Caco-2 (cell line): ENCODE results near the gene SCAP. TPM values are rescaled to one million over a fixed set of nuclear protein-coding genes. Genes with fewer than 3 reads are reported as not detected.

Experiments used
- BruUV-seq: library from RNA; stranded (reverse); fragments of 400-500 nt; replicated peaks from 2 replicates; lab custom pipeline; 2021; lab: Mats Ljungman, UMichigan
- CTCF ChIA-PET: fragments of 300-600 bp; sonication (Branson Sonifier 250); formaldehyde crosslinking; loops from one replicate; lab custom pipeline; 2022; ENCODE audit warnings: antibody characterized with exemption; lab: Charles Lee
- POLR2A ChIA-PET: fragments of 300-600 bp; sonication (Branson Sonifier 250); formaldehyde crosslinking; loops from one replicate; lab custom pipeline; 2022; ENCODE audit warnings: antibody characterized with exemption; lab: Charles Lee
- DNase-seq, 2 experiments: peaks; one replicate each; pipeline versions ENCODE4 v3.0.0 to v3.0.0-alpha.2; 2020 to 2022
- H3K27me3 ChIP-seq: replicated peaks from 2 replicates; pipeline ENCODE4 v1.6.0; 2011; ENCODE audit warnings: low read length; ENCODE audit not compliant: control insufficient read depth, insufficient read depth
- H3K36me3 ChIP-seq: 2 replicates; pipeline ENCODE4 v1.5.1; 2011; ENCODE audit warnings: low read length; ENCODE audit not compliant: control insufficient read depth, insufficient read depth
- H3K4me1 ChIP-seq: fragments of 250-450 bp; sonication (Bioruptor Pico); 2 replicates; pipeline ENCODE4 v1.5.1; 2020; ENCODE audit warnings: mild to moderate bottlenecking
- H3K4me3 ChIP-seq: 2 replicates; pipeline ENCODE4 v1.5.1; 2011; ENCODE audit warnings: low read depth, mild to moderate bottlenecking, control low read depth, low read length
- H3K9me3 ChIP-seq: fragments of 250-450 bp; sonication (Bioruptor Pico); 2 replicates; pipeline ENCODE4 v1.5.1; 2020; ENCODE audit warnings: mild to moderate bottlenecking, moderate library complexity
- H3K27ac Mint-ChIP-seq: one replicate; pipeline ENCODE4 v1.8.0; 2022; ENCODE audit warnings: mixed read lengths; ENCODE audit not compliant: unreplicated experiment
- H3K27me3 Mint-ChIP-seq: one replicate; pipeline ENCODE4 v1.8.0; 2022; ENCODE audit warnings: mixed read lengths; ENCODE audit not compliant: insufficient read depth, unreplicated experiment
- H3K36me3 Mint-ChIP-seq: one replicate; pipeline ENCODE4 v1.8.0; 2022; ENCODE audit warnings: mild to moderate bottlenecking, mixed read lengths; ENCODE audit not compliant: insufficient read depth, unreplicated experiment
- H3K4me1 Mint-ChIP-seq: one replicate; pipeline ENCODE4 v1.8.0; 2022; ENCODE audit warnings: low read depth, mixed read lengths; ENCODE audit not compliant: unreplicated experiment
- H3K4me3 Mint-ChIP-seq: one replicate; pipeline ENCODE4 v1.8.0; 2022; ENCODE audit warnings: mild to moderate bottlenecking, moderate library complexity, mixed read lengths; ENCODE audit not compliant: unreplicated experiment
- H3K9me3 Mint-ChIP-seq: one replicate; pipeline ENCODE4 v1.8.0; 2022; ENCODE audit warnings: mixed read lengths; ENCODE audit not compliant: unreplicated experiment
- intact Hi-C: fragments of 100-400 bp; cut with micrococcal nuclease; formaldehyde crosslinking; loops from one replicate; pipeline ENCODE4 v1.10.0; 2022; ENCODE audit not compliant: unreplicated experiment
- total RNA-seq: library from RNA; stranded (reverse); gene quantifications from 2 replicates; pipeline ENCODE4 v1.2.3, GENCODE V29; 2022
- TF ChIP-seq, protein P1 (sequence below), 2 experiments: fragments of 200-600 bp in 1 of 2; IDR thresholded peaks; 1 replicate in 1 of 2; 2 replicates in 1 of 2; pipeline versions ENCODE4 v1.5.1 to v1.8.0; 2011 to 2022; ENCODE audit warnings: antibody characterized with exemption in 1 of 2, control low read depth in 1 of 2, inconsistent platforms in 1 of 2, low read depth in 1 of 2, low read length in 1 of 2, mild to moderate bottlenecking in 1 of 2, moderate library complexity in 1 of 2; ENCODE audit not compliant: insufficient read depth in 1 of 2, severe bottlenecking in 1 of 2, unreplicated experiment in 1 of 2

Gene SCAP
- total RNA-seq, 1 experiment from 2014 or later: 115 TPM

- intact Hi-C loops: no loop called here
- no peak overlapping the region for H3K27ac Mint-ChIP-seq
These were observed 18.8 kb downstream of the SCAP start for GRCh38 chr3:47456984-47457383.

GRCh38 chr3:47455806-47456452 lies 19.8 kb downstream of the SCAP start:
- no TSS peak for BruUV-seq
- Mint-ChIP-seq H3K9me3 (peaks cover 20% of the 10 kb centered on the region), H3K4me3 (no peak overlapping the region), H3K36me3 (peaks cover 20% of the 10 kb centered on the region), H3K27ac (no peak overlapping the region), H3K4me1 (no peaks in the 10 kb centered on the region), H3K27me3 (no peaks in the 10 kb centered on the region)
- ChIA-PET CTCF (no interaction called here), POLR2A (no interaction called here)
- Histone ChIP-seq H3K4me3 (no peak overlapping the region), H3K4me1 (peaks cover 5% of the 10 kb centered on the region; the same call in 1 of the 2 replicates), H3K27me3 (no peaks in the 10 kb centered on the region), H3K36me3 (0 out of 2 replicates have a peak, but pooled peaks cover 1% of the 10 kb centered on the region), H3K9me3 (peaks cover 4% of the 10 kb centered on the region; the same call in 1 of the 2 replicates)
- intact Hi-C loops: no loop called here
- TF ChIP-seq, protein P1, sequence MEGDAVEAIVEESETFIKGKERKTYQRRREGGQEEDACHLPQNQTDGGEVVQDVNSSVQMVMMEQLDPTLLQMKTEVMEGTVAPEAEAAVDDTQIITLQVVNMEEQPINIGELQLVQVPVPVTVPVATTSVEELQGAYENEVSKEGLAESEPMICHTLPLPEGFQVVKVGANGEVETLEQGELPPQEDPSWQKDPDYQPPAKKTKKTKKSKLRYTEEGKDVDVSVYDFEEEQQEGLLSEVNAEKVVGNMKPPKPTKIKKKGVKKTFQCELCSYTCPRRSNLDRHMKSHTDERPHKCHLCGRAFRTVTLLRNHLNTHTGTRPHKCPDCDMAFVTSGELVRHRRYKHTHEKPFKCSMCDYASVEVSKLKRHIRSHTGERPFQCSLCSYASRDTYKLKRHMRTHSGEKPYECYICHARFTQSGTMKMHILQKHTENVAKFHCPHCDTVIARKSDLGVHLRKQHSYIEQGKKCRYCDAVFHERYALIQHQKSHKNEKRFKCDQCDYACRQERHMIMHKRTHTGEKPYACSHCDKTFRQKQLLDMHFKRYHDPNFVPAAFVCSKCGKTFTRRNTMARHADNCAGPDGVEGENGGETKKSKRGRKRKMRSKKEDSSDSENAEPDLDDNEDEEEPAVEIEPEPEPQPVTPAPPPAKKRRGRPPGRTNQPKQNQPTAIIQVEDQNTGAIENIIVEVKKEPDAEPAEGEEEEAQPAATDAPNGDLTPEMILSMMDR (IDR thresholded peaks at IDR 0.05; ENCODE audit: insufficient read depth in 1 of 2, low read depth in 1 of 2, low read length in 1 of 2, severe bottlenecking in 1 of 2, unreplicated experiment in 1 of 2): no peak
- DNase-seq: no peak

More at GRCh38 chr3:47456984-47457383, 18.8 kb downstream of the SCAP start:
- H3K27me3 Mint-ChIP-seq: no peaks in the 10 kb centered on the region
- TF ChIP-seq, protein P1 (IDR thresholded peaks at IDR 0.05; ENCODE audit: insufficient read depth in 1 of 2, low read depth in 1 of 2, low read length in 1 of 2, severe bottlenecking in 1 of 2, unreplicated experiment in 1 of 2): no peak
- ChIA-PET POLR2A (no interaction called here), CTCF (no interaction called here)
- H3K9me3 Mint-ChIP-seq: peaks cover 13% of the 10 kb centered on the region
- peaks cover 4% of the 10 kb centered on the region; the same call in 1 of the 2 replicates for H3K9me3 ChIP-seq
- H3K4me1 ChIP-seq: peaks cover 5% of the 10 kb centered on the region; the same call in 1 of the 2 replicates
- H3K36me3 ChIP-seq: 0 out of 2 replicates have a peak, but pooled peaks cover 2% of the 10 kb centered on the region
- H3K27me3 ChIP-seq: no peaks in the 10 kb centered on the region
- no peak for DNase-seq
- H3K4me3 Mint-ChIP-seq: no peak overlapping the region
- no peaks in the 10 kb centered on the region for H3K4me1 Mint-ChIP-seq
- BruUV-seq: no TSS peak
- peaks cover 24% of the 10 kb centered on the region for H3K36me3 Mint-ChIP-seq
- no peak overlapping the region for H3K4me3 ChIP-seq

DNA sequence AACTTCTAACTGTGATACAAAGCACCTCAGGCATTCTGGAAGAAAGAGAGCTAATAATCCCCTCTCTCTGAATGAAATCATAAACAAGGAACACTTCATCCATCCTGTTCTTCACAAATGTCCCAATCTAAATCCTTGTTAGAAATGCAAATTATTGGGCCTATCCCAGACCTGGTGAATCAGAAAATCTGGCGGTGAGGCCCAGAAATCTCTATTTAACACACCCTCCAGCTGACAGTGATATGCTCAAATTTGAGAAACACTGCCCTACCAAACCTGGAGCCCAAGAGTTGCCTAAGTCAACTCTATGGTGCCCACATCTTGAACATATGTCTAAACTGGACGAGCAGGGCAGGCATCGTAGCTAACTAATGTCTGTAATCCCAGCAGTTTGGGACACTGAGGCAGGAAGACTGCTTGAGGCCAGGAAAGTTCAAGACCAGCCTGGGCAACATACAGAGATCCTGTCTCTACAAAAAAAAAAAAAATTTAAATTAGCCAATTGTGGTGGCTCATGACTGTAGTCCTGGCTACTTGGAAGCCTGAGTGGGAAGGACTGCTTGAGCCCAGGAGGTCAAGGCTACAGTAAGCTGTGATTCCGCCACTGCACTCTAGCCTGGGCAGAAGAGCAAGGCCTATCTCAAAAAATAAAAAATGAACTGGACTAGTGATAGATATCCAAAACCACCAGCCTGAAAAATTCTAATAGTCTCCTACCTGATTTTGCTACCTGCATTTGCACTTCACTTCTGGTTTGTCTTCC lies 23.1 kb downstream of the SCAP start:
- Mint-ChIP-seq H3K4me3 (no peak overlapping the region), H3K27me3 (no peaks in the 10 kb centered on the region), H3K4me1 (no peaks in the 10 kb centered on the region), H3K9me3 (peaks cover 22% of the 10 kb centered on the region), H3K36me3 (peaks cover 14% of the 10 kb centered on the region), H3K27ac (no peak overlapping the region)
- H3K36me3 ChIP-seq: no peaks in the 10 kb centered on the region
- no peak overlapping the region for H3K4me3 ChIP-seq
- ChIA-PET POLR2A (no interaction called here), CTCF (interaction anchor here (0.6 kb wide), 1 partner anchor 37 kb away, joined by 4 read pairs; no protein-coding TSS in a partner anchor)
- TF ChIP-seq, protein P1 (IDR thresholded peaks at IDR 0.05; ENCODE audit: insufficient read depth in 1 of 2, low read depth in 1 of 2, low read length in 1 of 2, severe bottlenecking in 1 of 2, unreplicated experiment in 1 of 2): no peak
- H3K4me1 ChIP-seq: peaks cover 5% of the 10 kb centered on the region; the same call in 1 of the 2 replicates
- no peaks in the 10 kb centered on the region for H3K27me3 ChIP-seq
- intact Hi-C loops: no loop called here
- H3K9me3 ChIP-seq: no peaks in the 10 kb centered on the region
- BruUV-seq: no TSS peak
- DNase-seq: no peak
